Epithelial cell of esophagus (primary cell): Measurements from ENCODE around the gene ZFAND2B.
"Not testable (repeated sequence)": the region's sequence is repeated elsewhere in the genome, so short reads cannot be mapped to it uniquely, and the experiment has no call there.

Experiments
- DNase-seq: peaks from one replicate; pipeline ENCODE4 v3.0.0; 2010; ENCODE audit warnings: low read depth
- H3K4me3 ChIP-seq: 2 replicates; pipeline ENCODE4 v1.5.1; 2011; ENCODE audit warnings: mild to moderate bottlenecking, low read length, control low read depth
- CTCF ChIP-seq: IDR thresholded peaks from 2 replicates; pipeline ENCODE4 v1.5.1; 2011; ENCODE audit warnings: low read depth, mild to moderate bottlenecking, low read length, control low read depth, inconsistent platforms; ENCODE audit not compliant: insufficient read depth; ENCODE audit errors: missing control alignments

The ZFAND2B gene

GRCh38 chr2:219198974-219199373, 7.6 kb upstream of the ZFAND2B start:
- no peak overlapping the region for H3K4me3 ChIP-seq
- no peak for TF ChIP-seq CTCF
- no peak for DNase-seq

GRCh38 chr2:219199470-219200211, 6.9 kb upstream of the ZFAND2B start:
- no peak overlapping the region for H3K4me3 ChIP-seq
- no peak for DNase-seq
- no peak for TF ChIP-seq CTCF

GRCh38 chr2:219200502-219201326, 5.9 kb upstream of the ZFAND2B start:
- H3K4me3 ChIP-seq, DNase-seq: not testable (repeated sequence)

- H3K4me3 ChIP-seq, DNase-seq: not testable (repeated sequence)
Observed at GRCh38 chr2:219201331-219201730, 5.3 kb upstream of the ZFAND2B start.

GRCh38 chr2:219204425-219205164, 2.0 kb upstream of the ZFAND2B start:
- DNase-seq, result no peak
- no peak for TF ChIP-seq CTCF
- no peak overlapping the region for H3K4me3 ChIP-seq

- no peak for TF ChIP-seq CTCF
- no peak overlapping the region for H3K4me3 ChIP-seq
- no peak for DNase-seq
Observed at GRCh38 chr2:219205165-219205538, 1.4 kb upstream of the ZFAND2B start.

- H3K4me3 ChIP-seq, result peak overlapping the region; percentile 70
- no peak for DNase-seq
- no peak for TF ChIP-seq CTCF
Observed at GRCh38 chr2:219205981-219206327, 628 bp upstream of the ZFAND2B start.
